Keratinocyte (primary cell): ENCODE results near the gene GTF3C1. TPM values are rescaled to one million over a fixed set of nuclear protein-coding genes. Genes with fewer than 3 reads are reported as not detected.

ENCODE experiments used
- DNase-seq: peaks from one replicate; pipeline ENCODE4 v3.0.0-alpha.2; 2011; ENCODE audit warnings: low read depth, missing footprints, low spot score
- FAIRE-seq: peaks from 2 replicates; lab custom pipeline; 2011; peaks lifted over from hg19 to GRCh38; lab: Jason Lieb, UNC
- H2AFZ ChIP-seq: 2 replicates; pipeline ENCODE4 v1.6.0; 2012; ENCODE audit warnings: low read length, control low read depth, inconsistent platforms; ENCODE audit not compliant: control insufficient read depth
- H3K27ac ChIP-seq: 2 replicates; pipeline ENCODE4 v1.5.1; 2011; ENCODE audit warnings: low read length; ENCODE audit not compliant: control insufficient read depth, insufficient read depth
- H3K27me3 ChIP-seq: 3 replicates; pipeline ENCODE4 v1.6.0; 2011; ENCODE audit warnings: low read length; ENCODE audit not compliant: control insufficient read depth, insufficient read depth; ENCODE audit errors: extremely low read depth
- H3K36me3 ChIP-seq, 2 experiments: 2 replicates in 1 of 2; 3 replicates in 1 of 2; pipeline ENCODE4 v1.5.1; 2011; ENCODE audit warnings: low read length in 2 of 2, mild to moderate bottlenecking in 1 of 2; ENCODE audit not compliant: control insufficient read depth in 2 of 2, insufficient read depth in 2 of 2; ENCODE audit errors: extremely low read depth in 1 of 2
- H3K4me1 ChIP-seq: 3 replicates; pipeline ENCODE4 v1.5.1; 2011; ENCODE audit warnings: low read length; ENCODE audit not compliant: control insufficient read depth, insufficient read depth; ENCODE audit errors: extremely low read depth
- H3K4me2 ChIP-seq: 3 replicates; pipeline ENCODE4 v1.6.0; 2011; ENCODE audit warnings: low read depth, low read length; ENCODE audit not compliant: control insufficient read depth, insufficient read depth; ENCODE audit errors: extremely low read depth
- H3K4me3 ChIP-seq, 3 experiments: fragments of 200-600 bp in 1 of 3; sonication (generic) in 1 of 3; 2 replicates in 2 of 3; 3 replicates in 1 of 3; pipeline ENCODE4 v1.5.1; 2011 to 2016; ENCODE audit warnings: low read length in 3 of 3, mild to moderate bottlenecking in 3 of 3, control low read depth in 2 of 3, inconsistent platforms in 1 of 3, low read depth in 1 of 3, mixed read lengths in 1 of 3, mixed run types in 1 of 3, moderate library complexity in 1 of 3; ENCODE audit not compliant: control insufficient read depth in 2 of 3, insufficient read depth in 2 of 3; ENCODE audit errors: extremely low read depth in 1 of 3
- H3K79me2 ChIP-seq: 2 replicates; pipeline ENCODE4 v1.6.0; 2012; ENCODE audit warnings: low read length; ENCODE audit not compliant: control insufficient read depth, insufficient read depth
- H3K9ac ChIP-seq: 3 replicates; pipeline ENCODE4 v1.6.0; 2011; ENCODE audit warnings: low read length; ENCODE audit not compliant: control insufficient read depth, insufficient read depth; ENCODE audit errors: extremely low read depth
- H3K9me1 ChIP-seq: 3 replicates; pipeline ENCODE4 v1.6.0; 2011; ENCODE audit warnings: low read length; ENCODE audit not compliant: control insufficient read depth, insufficient read depth; ENCODE audit errors: extremely low read depth
- H3K9me3 ChIP-seq: 2 replicates; pipeline ENCODE4 v1.5.1; 2012; ENCODE audit warnings: low read depth, low read length; ENCODE audit not compliant: control insufficient read depth
- H4K20me1 ChIP-seq: 3 replicates; pipeline ENCODE4 v1.6.0; 2011; ENCODE audit warnings: low read length; ENCODE audit not compliant: control insufficient read depth, insufficient read depth; ENCODE audit errors: extremely low read depth
- EZH2 ChIP-seq: IDR thresholded peaks from one replicate; pipeline ENCODE4 v1.6.1; 2012; ENCODE audit warnings: inconsistent platforms, mild to moderate bottlenecking, low read length, moderate library complexity
- dilution Hi-C: fragments of 300-500 bp; cut with MboI; formaldehyde crosslinking; loops from one replicate; pipeline ENCODE4 v1.7.0; 2020; ENCODE audit warnings: low sequenced_read_pairs; ENCODE audit not compliant: extremely low pct_ligation_motif_present
- polyA plus RNA-seq, 5 experiments: library from polyadenylated mRNA; depleted of rRNA in 3 of 5; stranded (reverse) in 3 of 5; stranded (forward) in 1 of 5; unstranded in 1 of 5; fragments of >200 nt; gene quantifications; 1 replicate in 1 of 5; 2 replicates in 3 of 5; 3 replicates in 1 of 5; pipeline versions ENCODE4 v1.2.1 to v1.2.3, GENCODE V29; 2011 to 2012; ENCODE audit warnings: missing spikeins in 2 of 5, low read depth in 1 of 5, low replicate concordance in 1 of 5
- TF ChIP-seq, protein P1 (sequence below), 3 experiments: IDR thresholded peaks in 1 of 3; conservative IDR thresholded peaks in 1 of 3; optimal IDR thresholded peaks in 1 of 3; 2 replicates in 2 of 3; 3 replicates in 1 of 3; pipeline versions ENCODE3 to v1.5.1; 2011; ENCODE audit warnings: low read length in 3 of 3, mild to moderate bottlenecking in 3 of 3, moderate library complexity in 2 of 3, control low read depth in 1 of 3, inconsistent platforms in 1 of 3; ENCODE audit not compliant: insufficient read depth in 2 of 3; ENCODE audit errors: extremely low read depth in 1 of 3

Gene GTF3C1
- polyA plus RNA-seq, 1 donor (not counting 4 experiments of a cell fraction or from before 2014, with no cell fraction given) = 23.5 TPM

DNA sequence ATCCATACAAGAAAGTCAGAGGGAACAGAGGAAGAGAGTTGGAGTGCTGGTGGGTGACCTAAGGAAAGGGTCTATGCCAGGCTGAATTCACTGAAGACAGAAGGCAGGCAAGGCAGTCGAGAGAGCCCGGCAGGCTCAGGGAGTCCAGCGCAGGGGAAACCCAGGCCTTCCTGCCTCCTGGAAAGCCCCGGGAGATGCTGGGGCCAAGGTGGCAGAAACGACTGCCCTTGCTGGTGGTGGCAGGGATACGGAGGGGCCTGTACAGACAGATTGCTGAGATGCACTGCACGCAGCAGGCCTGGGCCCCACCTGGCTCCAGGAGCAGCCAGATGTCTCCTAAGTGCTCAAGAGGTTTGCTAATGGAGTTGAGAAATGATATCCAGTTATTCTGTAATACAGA lies 59.8 kb downstream of the GTF3C1 start:
- no peak overlapping the region for H3K9ac ChIP-seq
- H2AFZ ChIP-seq = no peak overlapping the region
- H3K27me3 ChIP-seq = no peaks in the 10 kb centered on the region
- no peak for FAIRE-seq
- H3K4me1 ChIP-seq = no peaks in the 10 kb centered on the region
- H3K4me3 ChIP-seq = no peak overlapping the region
- H3K36me3 ChIP-seq = peaks cover 51 to 58% of the 10 kb centered on the region in 2 experiments
- no peak for TF ChIP-seq EZH2
- TF ChIP-seq, protein P1, sequence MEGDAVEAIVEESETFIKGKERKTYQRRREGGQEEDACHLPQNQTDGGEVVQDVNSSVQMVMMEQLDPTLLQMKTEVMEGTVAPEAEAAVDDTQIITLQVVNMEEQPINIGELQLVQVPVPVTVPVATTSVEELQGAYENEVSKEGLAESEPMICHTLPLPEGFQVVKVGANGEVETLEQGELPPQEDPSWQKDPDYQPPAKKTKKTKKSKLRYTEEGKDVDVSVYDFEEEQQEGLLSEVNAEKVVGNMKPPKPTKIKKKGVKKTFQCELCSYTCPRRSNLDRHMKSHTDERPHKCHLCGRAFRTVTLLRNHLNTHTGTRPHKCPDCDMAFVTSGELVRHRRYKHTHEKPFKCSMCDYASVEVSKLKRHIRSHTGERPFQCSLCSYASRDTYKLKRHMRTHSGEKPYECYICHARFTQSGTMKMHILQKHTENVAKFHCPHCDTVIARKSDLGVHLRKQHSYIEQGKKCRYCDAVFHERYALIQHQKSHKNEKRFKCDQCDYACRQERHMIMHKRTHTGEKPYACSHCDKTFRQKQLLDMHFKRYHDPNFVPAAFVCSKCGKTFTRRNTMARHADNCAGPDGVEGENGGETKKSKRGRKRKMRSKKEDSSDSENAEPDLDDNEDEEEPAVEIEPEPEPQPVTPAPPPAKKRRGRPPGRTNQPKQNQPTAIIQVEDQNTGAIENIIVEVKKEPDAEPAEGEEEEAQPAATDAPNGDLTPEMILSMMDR (optimal IDR thresholded peaks at IDR 0.05 in 1 of 3, IDR thresholded peaks at IDR 0.05 in 1 of 3, conservative IDR thresholded peaks at IDR 0.05 in 1 of 3; ENCODE audit: extremely low read depth in 1 of 3, insufficient read depth in 2 of 3, low read length in 3 of 3) = no peak
- H3K9me1 ChIP-seq = no peaks in the 10 kb centered on the region
- H4K20me1 ChIP-seq = no peaks in the 10 kb centered on the region
- no peaks in the 10 kb centered on the region for H3K9me3 ChIP-seq
- H3K4me2 ChIP-seq = no peak overlapping the region
- H3K27ac ChIP-seq = no peak overlapping the region
- DNase-seq = no peak
- dilution Hi-C loops = no loop called here
- H3K79me2 ChIP-seq = no peaks in the 10 kb centered on the region

DNA sequence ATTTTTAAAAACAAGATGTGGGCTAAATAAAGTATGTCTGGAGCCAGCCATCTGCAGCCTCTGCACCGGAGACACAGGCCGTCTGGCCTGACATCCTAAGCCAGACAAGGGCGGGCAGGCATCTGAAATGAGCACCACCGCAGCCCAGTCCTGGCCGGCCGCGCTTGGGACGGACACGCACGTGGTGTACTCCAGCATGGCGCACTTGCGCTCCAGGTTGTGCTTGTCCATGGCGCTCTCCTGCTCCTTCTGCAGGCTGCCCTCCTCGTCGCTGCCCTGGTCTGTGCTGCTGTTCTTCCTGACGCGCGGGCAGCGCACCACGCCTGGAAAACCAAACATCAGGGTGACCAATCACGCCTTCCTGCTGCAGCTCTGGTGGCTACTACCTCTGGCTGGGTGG lies 60.3 kb downstream of the GTF3C1 start:
- Histone ChIP-seq H3K27ac (no peak overlapping the region), H4K20me1 (no peaks in the 10 kb centered on the region), H3K9ac (no peak overlapping the region), H3K4me2 (no peak overlapping the region), H3K4me3 (no peak overlapping the region), H3K79me2 (no peaks in the 10 kb centered on the region), H3K9me3 (no peaks in the 10 kb centered on the region), H2AFZ (no peak overlapping the region), H3K27me3 (no peaks in the 10 kb centered on the region), H3K4me1 (no peaks in the 10 kb centered on the region), H3K36me3 (peaks cover 49 to 56% of the 10 kb centered on the region in 2 experiments), H3K9me1 (no peaks in the 10 kb centered on the region)
- dilution Hi-C loops = no loop called here
- TF ChIP-seq EZH2 = no peak
- TF ChIP-seq, protein P1 (optimal IDR thresholded peaks at IDR 0.05 in 1 of 3, IDR thresholded peaks at IDR 0.05 in 1 of 3, conservative IDR thresholded peaks at IDR 0.05 in 1 of 3; ENCODE audit: extremely low read depth in 1 of 3, insufficient read depth in 2 of 3, low read length in 3 of 3) = no peak
- no peak for DNase-seq
- FAIRE-seq = no peak
